ENCODE data around the gene PITX2.

Gene PITX2

GRCh38 chr4:110666030-110666429, 43.2 kb upstream of the PITX2 start:
- H3K36me3 Mint-ChIP-seq (ENCODE audit: low read depth): no peaks in the 10 kb centered on the region
- no peak overlapping the region for H3K4me3 Mint-ChIP-seq
- no peak for TF ChIP-seq CTCF (IDR thresholded peaks at IDR 0.05; ENCODE audit: unreplicated experiment in 3 of 3)
- no peaks in the 10 kb centered on the region for H3K27me3 Mint-ChIP-seq (ENCODE audit: low read depth)
- peaks cover 6% of the 10 kb centered on the region for H3K4me1 Mint-ChIP-seq
- no peaks in the 10 kb centered on the region for H3K9me3 Mint-ChIP-seq
- no peak overlapping the region for H3K27ac Mint-ChIP-seq

- Mint-ChIP-seq H3K36me3 (ENCODE audit: low read depth) (no peaks in the 10 kb centered on the region), H3K4me3 (no peak overlapping the region), H3K4me1 (peaks cover 6% of the 10 kb centered on the region)
These were observed 41.0 kb upstream of the PITX2 start for GRCh38 chr4:110663738-110664444.

GRCh38 chr4:110663206-110663605, 40.3 kb upstream of the PITX2 start:
- Mint-ChIP-seq H3K27me3 (ENCODE audit: low read depth) (no peaks in the 10 kb centered on the region), H3K27ac (no peak overlapping the region), H3K9me3 (no peaks in the 10 kb centered on the region), H3K36me3 (ENCODE audit: low read depth) (no peaks in the 10 kb centered on the region), H3K4me1 (peaks cover 4% of the 10 kb centered on the region), H3K4me3 (no peak overlapping the region)
- no peak for TF ChIP-seq CTCF (IDR thresholded peaks at IDR 0.05; ENCODE audit: unreplicated experiment in 3 of 3)

More at GRCh38 chr4:110663738-110664444, 41.0 kb upstream of the PITX2 start:
- H3K27me3 Mint-ChIP-seq (ENCODE audit: low read depth): no peaks in the 10 kb centered on the region
- H3K9me3 Mint-ChIP-seq: no peaks in the 10 kb centered on the region
- no peak for TF ChIP-seq CTCF (IDR thresholded peaks at IDR 0.05; ENCODE audit: unreplicated experiment in 3 of 3)
- H3K27ac Mint-ChIP-seq: peak overlapping the region in 1 of 3 experiments; percentile 22

- Mint-ChIP-seq H3K36me3 (ENCODE audit: low read depth) (no peaks in the 10 kb centered on the region), H3K4me1 (no peaks in the 10 kb centered on the region), H3K27ac (no peak overlapping the region), H3K4me3 (no peak overlapping the region), H3K27me3 (ENCODE audit: low read depth) (no peaks in the 10 kb centered on the region), H3K9me3 (no peaks in the 10 kb centered on the region)
- TF ChIP-seq CTCF (IDR thresholded peaks at IDR 0.05; ENCODE audit: unreplicated experiment in 3 of 3): no peak
These were observed 37.9 kb upstream of the PITX2 start for GRCh38 chr4:110660755-110661154.

GRCh38 chr4:110654254-110654635, 31.4 kb upstream of the PITX2 start:
- Mint-ChIP-seq H3K4me3 (no peak overlapping the region), H3K4me1 (no peaks in the 10 kb centered on the region), H3K27ac (no peak overlapping the region), H3K9me3 (peaks cover 2% of the 10 kb centered on the region), H3K27me3 (ENCODE audit: low read depth) (no peaks in the 10 kb centered on the region), H3K36me3 (ENCODE audit: low read depth) (no peaks in the 10 kb centered on the region)
- no peak for TF ChIP-seq CTCF (IDR thresholded peaks at IDR 0.05; ENCODE audit: unreplicated experiment in 3 of 3)

All from nephron (organoid).